PFSK-1 (cell line): ENCODE measurements around the gene DBF4B.

ENCODE experiments used
- FOXP2 ChIP-seq: optimal IDR thresholded peaks from 2 replicates; pipeline ENCODE3; 2011; ENCODE audit warnings: borderline replicate concordance, control low read depth, inconsistent platforms; ENCODE audit not compliant: insufficient read depth; ENCODE audit errors: extremely low read length, extremely low read depth
- POLR2AphosphoS5 ChIP-seq: IDR thresholded peaks from 2 replicates; pipeline ENCODE4 v1.6.1; 2012; ENCODE audit warnings: low read depth, mild to moderate bottlenecking, control low read depth, low read length, moderate library complexity
- SIN3A ChIP-seq: IDR thresholded peaks from 2 replicates; pipeline ENCODE4 v1.6.1; 2012; ENCODE audit warnings: mild to moderate bottlenecking, low read length, moderate library complexity, borderline replicate concordance; ENCODE audit not compliant: insufficient read depth
- TAF1 ChIP-seq: IDR thresholded peaks from 2 replicates; pipeline ENCODE4 v1.6.1; 2012; ENCODE audit warnings: low read length, control low read depth, borderline replicate concordance; ENCODE audit not compliant: insufficient read depth
- TF ChIP-seq, protein P1 (sequence below), 2 experiments: IDR thresholded peaks; 2 replicates each; pipeline versions ENCODE4 v1.6.1 to v1.8.0; 2011 to 2012; ENCODE audit warnings: low read depth in 2 of 2, low read length in 2 of 2, control low read depth in 1 of 2, inconsistent platforms in 1 of 2, mild to moderate bottlenecking in 1 of 2, moderate library complexity in 1 of 2; ENCODE audit not compliant: insufficient read depth in 1 of 2

The DBF4B gene

DNA sequence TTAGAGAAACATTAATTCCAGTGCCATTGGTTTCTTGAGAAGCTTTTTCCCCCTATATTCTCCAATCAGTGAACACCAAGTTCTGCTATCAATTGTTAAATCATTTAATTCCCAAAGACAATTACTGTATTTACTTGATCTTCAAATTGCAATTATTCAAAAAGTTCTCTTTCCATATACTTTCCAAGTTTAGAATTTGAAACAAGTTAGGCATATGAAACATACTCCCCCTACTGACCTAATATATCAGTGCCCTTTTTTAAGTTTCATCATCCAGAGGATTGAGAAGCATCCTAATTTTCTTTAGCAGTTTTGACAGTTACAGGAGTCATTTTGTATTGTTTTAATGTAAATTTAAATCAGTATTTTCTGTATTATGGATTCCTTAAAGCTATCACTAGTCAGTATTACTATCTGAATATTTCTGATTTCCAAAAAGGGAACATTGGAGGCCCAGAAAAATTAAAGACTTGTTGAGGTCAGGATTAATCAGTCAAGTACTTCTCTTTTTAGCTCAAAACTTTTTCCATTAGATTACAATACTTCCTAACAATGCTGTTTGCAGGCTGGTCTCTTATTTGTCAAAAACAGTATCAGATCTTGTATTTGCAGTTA is 35.9 kb upstream of the DBF4B start:
- no peak for TF ChIP-seq POLR2AphosphoS5
- no peak for TF ChIP-seq FOXP2
- no peak for TF ChIP-seq TAF1
- TF ChIP-seq SIN3A = no peak
- TF ChIP-seq, protein P1, sequence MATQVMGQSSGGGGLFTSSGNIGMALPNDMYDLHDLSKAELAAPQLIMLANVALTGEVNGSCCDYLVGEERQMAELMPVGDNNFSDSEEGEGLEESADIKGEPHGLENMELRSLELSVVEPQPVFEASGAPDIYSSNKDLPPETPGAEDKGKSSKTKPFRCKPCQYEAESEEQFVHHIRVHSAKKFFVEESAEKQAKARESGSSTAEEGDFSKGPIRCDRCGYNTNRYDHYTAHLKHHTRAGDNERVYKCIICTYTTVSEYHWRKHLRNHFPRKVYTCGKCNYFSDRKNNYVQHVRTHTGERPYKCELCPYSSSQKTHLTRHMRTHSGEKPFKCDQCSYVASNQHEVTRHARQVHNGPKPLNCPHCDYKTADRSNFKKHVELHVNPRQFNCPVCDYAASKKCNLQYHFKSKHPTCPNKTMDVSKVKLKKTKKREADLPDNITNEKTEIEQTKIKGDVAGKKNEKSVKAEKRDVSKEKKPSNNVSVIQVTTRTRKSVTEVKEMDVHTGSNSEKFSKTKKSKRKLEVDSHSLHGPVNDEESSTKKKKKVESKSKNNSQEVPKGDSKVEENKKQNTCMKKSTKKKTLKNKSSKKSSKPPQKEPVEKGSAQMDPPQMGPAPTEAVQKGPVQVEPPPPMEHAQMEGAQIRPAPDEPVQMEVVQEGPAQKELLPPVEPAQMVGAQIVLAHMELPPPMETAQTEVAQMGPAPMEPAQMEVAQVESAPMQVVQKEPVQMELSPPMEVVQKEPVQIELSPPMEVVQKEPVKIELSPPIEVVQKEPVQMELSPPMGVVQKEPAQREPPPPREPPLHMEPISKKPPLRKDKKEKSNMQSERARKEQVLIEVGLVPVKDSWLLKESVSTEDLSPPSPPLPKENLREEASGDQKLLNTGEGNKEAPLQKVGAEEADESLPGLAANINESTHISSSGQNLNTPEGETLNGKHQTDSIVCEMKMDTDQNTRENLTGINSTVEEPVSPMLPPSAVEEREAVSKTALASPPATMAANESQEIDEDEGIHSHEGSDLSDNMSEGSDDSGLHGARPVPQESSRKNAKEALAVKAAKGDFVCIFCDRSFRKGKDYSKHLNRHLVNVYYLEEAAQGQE (IDR thresholded peaks at IDR 0.05; ENCODE audit: insufficient read depth in 1 of 2, low read depth in 2 of 2, low read length in 2 of 2) = no peak

DNA sequence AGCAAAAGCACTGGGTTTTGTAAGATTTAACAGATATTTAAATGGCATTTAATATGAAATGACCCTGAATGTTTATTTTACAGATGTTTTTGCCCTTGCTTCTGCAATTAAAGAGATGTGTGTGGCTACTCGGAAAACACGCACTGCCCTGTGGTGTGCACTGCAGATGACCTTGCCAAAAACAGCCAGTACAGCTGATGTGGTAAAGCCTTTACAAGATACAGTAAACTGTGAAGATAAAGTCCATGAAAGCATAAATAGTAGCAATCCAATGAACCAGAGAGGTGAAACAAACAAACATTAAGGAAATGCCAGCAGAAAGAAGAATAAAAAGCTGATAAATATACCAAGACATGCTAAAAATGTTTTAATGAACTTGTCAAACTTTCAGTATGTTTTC is 34.6 kb upstream of the DBF4B start:
- no peak for TF ChIP-seq FOXP2
- TF ChIP-seq, protein P1 (IDR thresholded peaks at IDR 0.05; ENCODE audit: insufficient read depth in 1 of 2, low read depth in 2 of 2, low read length in 2 of 2) = no peak
- TF ChIP-seq TAF1 = no peak
- TF ChIP-seq POLR2AphosphoS5 = no peak
- TF ChIP-seq SIN3A = no peak

DNA sequence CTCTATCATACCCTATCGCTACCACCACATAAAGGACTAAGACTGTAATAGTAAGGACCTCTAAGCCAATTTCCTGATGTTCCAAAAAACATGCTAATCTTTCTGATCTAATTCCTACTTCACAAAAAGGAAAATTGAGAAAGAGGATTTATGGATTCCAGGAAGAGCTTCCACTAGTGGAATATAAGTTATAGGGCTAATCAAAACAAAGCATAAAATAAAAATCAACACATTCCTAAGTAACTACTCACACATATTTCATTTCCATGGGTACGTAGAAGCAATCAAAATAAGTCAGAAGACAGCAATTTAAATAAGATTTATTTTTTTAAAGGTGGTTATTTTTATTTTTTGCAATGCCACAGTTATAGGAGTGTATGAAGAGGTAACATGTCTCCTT is 31.3 kb upstream of the DBF4B start:
- TF ChIP-seq, protein P1 (IDR thresholded peaks at IDR 0.05; ENCODE audit: insufficient read depth in 1 of 2, low read depth in 2 of 2, low read length in 2 of 2) = no peak
- TF ChIP-seq POLR2AphosphoS5 (no peak), FOXP2 (no peak), TAF1 (no peak), SIN3A (no peak)

DNA sequence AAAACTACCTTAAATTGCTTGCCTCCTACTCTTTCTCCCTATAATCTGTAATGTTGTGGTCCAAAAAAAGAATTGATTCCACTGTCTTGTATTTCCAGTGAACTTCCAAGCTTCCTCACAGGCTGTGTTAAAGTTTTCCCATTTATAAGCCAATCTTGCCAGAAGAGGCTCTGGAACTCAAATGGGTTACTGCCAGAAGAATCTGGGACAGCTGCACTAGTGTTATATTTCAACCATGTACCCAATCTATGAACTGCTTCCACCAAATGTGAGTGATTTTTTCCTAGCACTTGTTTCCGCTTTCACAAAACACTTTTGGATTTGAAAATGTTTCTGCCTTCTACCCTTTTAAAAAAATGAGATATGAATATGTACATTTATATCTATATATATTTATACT is 20.7 kb upstream of the DBF4B start:
- no peak for TF ChIP-seq SIN3A
- TF ChIP-seq POLR2AphosphoS5 = no peak
- TF ChIP-seq TAF1 = no peak
- no peak for TF ChIP-seq FOXP2
- TF ChIP-seq, protein P1 (IDR thresholded peaks at IDR 0.05; ENCODE audit: insufficient read depth in 1 of 2, low read depth in 2 of 2, low read length in 2 of 2) = no peak

DNA sequence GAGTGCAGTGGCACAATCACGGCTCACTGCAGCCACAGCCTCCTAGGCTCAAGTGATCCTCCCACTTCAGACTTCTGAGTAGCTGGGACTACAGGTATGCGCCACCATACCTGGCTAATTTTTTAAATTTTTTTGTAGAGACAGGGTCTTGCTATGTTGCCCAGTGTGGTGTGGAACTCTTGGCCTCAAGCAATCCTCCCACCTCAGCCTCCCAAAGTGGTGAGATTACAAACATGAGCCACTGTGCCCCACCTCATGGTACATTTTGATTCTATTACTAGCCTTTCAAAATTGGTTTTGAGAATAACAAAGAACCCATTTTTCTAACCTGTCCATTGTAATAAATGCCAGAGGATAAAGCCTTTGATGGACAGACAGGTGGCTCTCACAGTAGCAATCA is 20.3 kb upstream of the DBF4B start:
- no peak for TF ChIP-seq FOXP2
- TF ChIP-seq, protein P1 (IDR thresholded peaks at IDR 0.05; ENCODE audit: insufficient read depth in 1 of 2, low read depth in 2 of 2, low read length in 2 of 2) = no peak
- TF ChIP-seq TAF1 = no peak
- TF ChIP-seq POLR2AphosphoS5 = no peak
- no peak for TF ChIP-seq SIN3A
